Measurements from ENCODE around the gene KCNG2. TPM values are rescaled to one million over a fixed set of nuclear protein-coding genes. Genes with fewer than 3 reads are reported as not detected.

Gene KCNG2
- total RNA-seq, 2 donors from 2014 or later = not detected

GRCh38 chr18:79890674-79891073 is 92.9 kb downstream of the KCNG2 start:
- TF ChIP-seq CTCF (IDR thresholded peaks at IDR 0.05) = no peak
- Histone ChIP-seq H3K27ac (no peak overlapping the region), H3K27me3 (no peaks in the 10 kb centered on the region)

GRCh38 chr18:79896738-79897137 is 99.0 kb downstream of the KCNG2 start:
- Histone ChIP-seq H3K4me3 (no peak overlapping the region), H3K27ac (no peak overlapping the region), H3K36me3 (no peaks in the 10 kb centered on the region), H3K4me1 (no peaks in the 10 kb centered on the region), H3K27me3 (no peaks in the 10 kb centered on the region), H3K9me3 (peaks cover 0 to 18% of the 10 kb centered on the region in 2 donors)
- TF ChIP-seq CTCF (IDR thresholded peaks at IDR 0.05) = no peak
- DNase-seq (ENCODE audit: low spot score) = no peak

More at GRCh38 chr18:79890674-79891073, 92.9 kb downstream of the KCNG2 start:
- Histone ChIP-seq H3K36me3 (no peaks in the 10 kb centered on the region), H3K4me1 (no peaks in the 10 kb centered on the region), H3K4me3 (no peak overlapping the region), H3K9me3 (peaks cover 0 to 21% of the 10 kb centered on the region in 2 donors)
- no peak for DNase-seq (ENCODE audit: low spot score)

GRCh38 chr18:79897940-79898625 is 100.3 kb downstream of the KCNG2 start:
- DNase-seq (ENCODE audit: low spot score) = no peak
- no peak for TF ChIP-seq CTCF (IDR thresholded peaks at IDR 0.05)
- H3K36me3 ChIP-seq = peaks cover 3% of the 10 kb centered on the region
- H3K4me3 ChIP-seq = no peak overlapping the region
- H3K27ac ChIP-seq = no peak overlapping the region
- no peaks in the 10 kb centered on the region for H3K27me3 ChIP-seq
- no peaks in the 10 kb centered on the region for H3K4me1 ChIP-seq
- H3K9me3 ChIP-seq = peaks cover 0 to 14% of the 10 kb centered on the region in 2 donors

GRCh38 chr18:79898952-79899608 is 101.3 kb downstream of the KCNG2 start:
- H3K9me3 ChIP-seq = peaks cover 0 to 14% of the 10 kb centered on the region in 2 donors
- H3K4me1 ChIP-seq = no peaks in the 10 kb centered on the region
- TF ChIP-seq CTCF (IDR thresholded peaks at IDR 0.05) = no peak
- DNase-seq (ENCODE audit: low spot score) = no peak
- peaks cover 4% of the 10 kb centered on the region for H3K36me3 ChIP-seq
- H3K27ac ChIP-seq = no peak overlapping the region
- H3K4me3 ChIP-seq = no peak overlapping the region
- no peaks in the 10 kb centered on the region for H3K27me3 ChIP-seq

- peaks cover 0 to 14% of the 10 kb centered on the region in 2 donors for H3K9me3 ChIP-seq
- H3K27ac ChIP-seq = no peak overlapping the region
- H3K4me1 ChIP-seq = no peaks in the 10 kb centered on the region
- peak; percentile 43 for DNase-seq (ENCODE audit: low spot score)
- H3K4me3 ChIP-seq = no peak overlapping the region
- TF ChIP-seq CTCF (IDR thresholded peaks at IDR 0.05) = no peak
- peaks cover 4% of the 10 kb centered on the region for H3K36me3 ChIP-seq
- no peaks in the 10 kb centered on the region for H3K27me3 ChIP-seq
Measured at GRCh38 chr18:79899609-79900445, 102.1 kb downstream of the KCNG2 start.
